HEK293 (cell line): ENCODE measurements around the gene QRICH2.

Experiments
- CTCF ChIA-PET: fragments of 350-600 bp; formaldehyde crosslinking; extraction: SDS; loops from one replicate; lab custom pipeline; 2021; ENCODE audit warnings: antibody characterized with exemption; lab: Yijun Ruan, JAX
- POLR2A ChIA-PET: fragments of 300-600 bp; formaldehyde crosslinking; extraction: SDS; loops from one replicate; lab custom pipeline; 2020; ENCODE audit warnings: antibody characterized with exemption, inconsistent platforms; lab: Yijun Ruan, JAX
- H3K27ac ChIP-seq: fragments of 200-500 bp; sonication (Bioruptor generic); 2 replicates; pipeline ENCODE4 v1.5.1; 2014; ENCODE audit warnings: low read depth, low read length, control low read depth, inconsistent platforms; ENCODE audit errors: extremely low read depth
- H3K36me3 ChIP-seq, 2 experiments: fragments of 200-500 bp in 1 of 2; sonication (Bioruptor generic) in 1 of 2; 1 replicate in 1 of 2; 2 replicates in 1 of 2; pipeline ENCODE4 v1.5.1; 2014 to 2017; ENCODE audit warnings: inconsistent platforms in 2 of 2, low read length in 2 of 2; ENCODE audit not compliant: control insufficient read depth in 2 of 2, insufficient read depth in 1 of 2
- H3K4me1 ChIP-seq: fragments of 200-500 bp; sonication (Bioruptor generic); 2 replicates; pipeline ENCODE4 v1.5.1; 2014; ENCODE audit warnings: mild to moderate bottlenecking, low read length, inconsistent platforms; ENCODE audit not compliant: control insufficient read depth, insufficient read depth
- H3K4me3 ChIP-seq: 2 replicates; pipeline ENCODE4 v1.5.1; 2011; ENCODE audit warnings: low read depth, mild to moderate bottlenecking, control low read depth, low read length, moderate library complexity
- H3K9me3 ChIP-seq: fragments of 200-500 bp; sonication (Bioruptor generic); 2 replicates; pipeline ENCODE4 v1.5.1; 2014; ENCODE audit warnings: low read depth, low read length, inconsistent platforms; ENCODE audit not compliant: control insufficient read depth, insufficient read depth
- GLIS1 ChIP-seq: fragments of 450-650 bp; formaldehyde crosslinking; IDR thresholded peaks from 2 replicates; pipeline ENCODE4 v1.5.1; 2016; ENCODE audit warnings: missing biosample characterization, missing genetic modification characterization
- KLF10 ChIP-seq: fragments of 450-650 bp; IDR thresholded peaks from 2 replicates; pipeline ENCODE4 v1.5.1; 2018; ENCODE audit warnings: missing biosample characterization, mild to moderate bottlenecking, missing genetic modification characterization
- REPIN1 ChIP-seq: fragments of 450-650 bp; formaldehyde crosslinking; IDR thresholded peaks from 2 replicates; pipeline ENCODE4 v1.5.1; 2017; ENCODE audit warnings: missing biosample characterization, missing genetic modification characterization, low read depth
- SETDB1 ChIP-seq: IDR thresholded peaks from one replicate; pipeline ENCODE4 v1.6.1; 2017; ENCODE audit warnings: mild to moderate bottlenecking, low read length, moderate library complexity, mixed read lengths; ENCODE audit not compliant: insufficient read length
- ZBTB26 ChIP-seq: fragments of 450-650 bp; formaldehyde crosslinking; optimal IDR thresholded peaks from 2 replicates; pipeline ENCODE3; 2016; ENCODE audit warnings: missing biosample characterization, mild to moderate bottlenecking, missing genetic modification characterization
- ZBTB7A ChIP-seq: fragments of 450-650 bp; formaldehyde crosslinking; IDR thresholded peaks from 2 replicates; pipeline ENCODE4 v1.5.1; 2016; ENCODE audit warnings: low read depth, missing biosample characterization, missing genetic modification characterization
- ZFP41 ChIP-seq: fragments of 450-650 bp; formaldehyde crosslinking; IDR thresholded peaks from 2 replicates; pipeline ENCODE4 v1.5.1; 2016; ENCODE audit warnings: missing biosample characterization, missing genetic modification characterization, borderline replicate concordance
- ZNF292 ChIP-seq: fragments of 450-650 bp; formaldehyde crosslinking; IDR thresholded peaks from 2 replicates; pipeline ENCODE4 v1.5.1; 2016; ENCODE audit warnings: low read depth, missing biosample characterization, missing genetic modification characterization, borderline replicate concordance
- ZNF335 ChIP-seq: fragments of 450-650 bp; formaldehyde crosslinking; conservative IDR thresholded peaks from 2 replicates; pipeline ENCODE4 v1.5.1; 2016; ENCODE audit warnings: missing biosample characterization, missing genetic modification characterization
- ZNF391 ChIP-seq: fragments of 450-650 bp; formaldehyde crosslinking; IDR thresholded peaks from 2 replicates; pipeline ENCODE4 v1.5.1; 2016; ENCODE audit warnings: low read depth, missing biosample characterization, missing genetic modification characterization, borderline replicate concordance
- ZNF510 ChIP-seq: fragments of 450-650 bp; formaldehyde crosslinking; IDR thresholded peaks from 2 replicates; pipeline ENCODE4 v1.5.1; 2018; ENCODE audit warnings: mild to moderate bottlenecking, missing genetic modification characterization, missing biosample characterization; ENCODE audit not compliant: insufficient replicate concordance
- ZNF571 ChIP-seq: fragments of 450-650 bp; formaldehyde crosslinking; IDR thresholded peaks from 2 replicates; pipeline ENCODE4 v1.5.0; 2017; ENCODE audit warnings: missing biosample characterization, missing genetic modification characterization
- ZNF580 ChIP-seq: fragments of 450-650 bp; formaldehyde crosslinking; IDR thresholded peaks from 2 replicates; pipeline ENCODE4 v1.5.1; 2016; ENCODE audit warnings: missing biosample characterization, missing genetic modification characterization
- ZNF585B ChIP-seq: fragments of 450-650 bp; formaldehyde crosslinking; IDR thresholded peaks from 2 replicates; pipeline ENCODE4 v1.5.1; 2016; ENCODE audit warnings: missing biosample characterization, missing genetic modification characterization
- ZNF596 ChIP-seq: fragments of 450-650 bp; IDR thresholded peaks from 2 replicates; pipeline ENCODE4 v1.5.0; 2018; ENCODE audit warnings: missing biosample characterization, mild to moderate bottlenecking, missing genetic modification characterization, moderate library complexity
- ZNF791 ChIP-seq: fragments of 450-650 bp; formaldehyde crosslinking; IDR thresholded peaks from 2 replicates; pipeline ENCODE4 v1.5.1; 2016; ENCODE audit warnings: missing biosample characterization, missing genetic modification characterization
- ZSCAN30 ChIP-seq: fragments of 450-650 bp; IDR thresholded peaks from 2 replicates; pipeline ENCODE4 v1.5.1; 2018; ENCODE audit warnings: missing biosample characterization, mild to moderate bottlenecking, missing genetic modification characterization, moderate library complexity
- TF ChIP-seq, protein P1 (sequence below): fragments of 450-650 bp; IDR thresholded peaks from 2 replicates; pipeline ENCODE4 v1.5.1; 2018; ENCODE audit warnings: missing biosample characterization, mild to moderate bottlenecking, missing genetic modification characterization
- TF ChIP-seq, protein P2 (sequence below): fragments of 450-650 bp; formaldehyde crosslinking; IDR thresholded peaks from 2 replicates; pipeline ENCODE4 v1.5.1; 2016; ENCODE audit warnings: missing biosample characterization, missing genetic modification characterization
- TF ChIP-seq, protein P3 (sequence below): fragments of 450-650 bp; formaldehyde crosslinking; IDR thresholded peaks from 2 replicates; pipeline ENCODE4; 2016; ENCODE audit warnings: missing biosample characterization, missing genetic modification characterization
- TF ChIP-seq, protein P4 (sequence below): fragments of 450-650 bp; formaldehyde crosslinking; IDR thresholded peaks from 2 replicates; pipeline ENCODE4 v1.5.1; 2016; ENCODE audit warnings: missing biosample characterization, missing genetic modification characterization

Gene QRICH2

GRCh38 chr17:76265624-76266243, 42.3 kb downstream of the QRICH2 start (continued):
- no peak for TF ChIP-seq ZNF580 (tag by site-specific recombination)
- TF ChIP-seq KLF10 (tag by site-specific recombination), result no peak
- TF ChIP-seq ZFP41 (tag by site-specific recombination), result no peak
- TF ChIP-seq ZNF391 (tag by site-specific recombination), result no peak
- TF ChIP-seq ZNF335 (tag by site-specific recombination), result peak; percentile 48; the same call in 1 of the 2 replicates
- no peak for TF ChIP-seq ZBTB7A (tag by site-specific recombination)
- TF ChIP-seq ZNF292 (tag by site-specific recombination), result no peak
- TF ChIP-seq REPIN1 (tag by site-specific recombination), result no peak
- TF ChIP-seq, protein P1, sequence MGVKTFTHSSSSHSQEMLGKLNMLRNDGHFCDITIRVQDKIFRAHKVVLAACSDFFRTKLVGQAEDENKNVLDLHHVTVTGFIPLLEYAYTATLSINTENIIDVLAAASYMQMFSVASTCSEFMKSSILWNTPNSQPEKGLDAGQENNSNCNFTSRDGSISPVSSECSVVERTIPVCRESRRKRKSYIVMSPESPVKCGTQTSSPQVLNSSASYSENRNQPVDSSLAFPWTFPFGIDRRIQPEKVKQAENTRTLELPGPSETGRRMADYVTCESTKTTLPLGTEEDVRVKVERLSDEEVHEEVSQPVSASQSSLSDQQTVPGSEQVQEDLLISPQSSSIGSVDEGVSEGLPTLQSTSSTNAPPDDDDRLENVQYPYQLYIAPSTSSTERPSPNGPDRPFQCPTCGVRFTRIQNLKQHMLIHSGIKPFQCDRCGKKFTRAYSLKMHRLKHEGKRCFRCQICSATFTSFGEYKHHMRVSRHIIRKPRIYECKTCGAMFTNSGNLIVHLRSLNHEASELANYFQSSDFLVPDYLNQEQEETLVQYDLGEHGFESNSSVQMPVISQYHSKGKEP (tag by site-specific recombination), result no peak
- TF ChIP-seq SETDB1, result no peak
- TF ChIP-seq, protein P2, sequence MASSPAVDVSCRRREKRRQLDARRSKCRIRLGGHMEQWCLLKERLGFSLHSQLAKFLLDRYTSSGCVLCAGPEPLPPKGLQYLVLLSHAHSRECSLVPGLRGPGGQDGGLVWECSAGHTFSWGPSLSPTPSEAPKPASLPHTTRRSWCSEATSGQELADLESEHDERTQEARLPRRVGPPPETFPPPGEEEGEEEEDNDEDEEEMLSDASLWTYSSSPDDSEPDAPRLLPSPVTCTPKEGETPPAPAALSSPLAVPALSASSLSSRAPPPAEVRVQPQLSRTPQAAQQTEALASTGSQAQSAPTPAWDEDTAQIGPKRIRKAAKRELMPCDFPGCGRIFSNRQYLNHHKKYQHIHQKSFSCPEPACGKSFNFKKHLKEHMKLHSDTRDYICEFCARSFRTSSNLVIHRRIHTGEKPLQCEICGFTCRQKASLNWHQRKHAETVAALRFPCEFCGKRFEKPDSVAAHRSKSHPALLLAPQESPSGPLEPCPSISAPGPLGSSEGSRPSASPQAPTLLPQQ (tag by site-specific recombination), result peak; percentile 46; the same call in 1 of the 2 replicates
- no peak for TF ChIP-seq ZNF571 (tag by site-specific recombination)
- no peak for TF ChIP-seq ZNF510 (tag by site-specific recombination)
- TF ChIP-seq GLIS1 (tag by site-specific recombination), result 0 out of 2 replicates have a peak, but pooled peaks have one; percentile 5

- peak within 1 kb of the TSS; percentile 81 for H3K27ac ChIP-seq
- ChIA-PET CTCF (interaction anchor here (0.6 to 6.4 kb wide), 8 partner anchors 9 to 258 kb away, joined by 3 to 47 read pairs (median 4); no protein-coding TSS in a partner anchor), POLR2A (interaction anchor here (0.6 to 1.7 kb wide), 27 partner anchors 9 to 409 kb away, joined by 3 to 17 read pairs (median 5); partner anchors contain the start of genes FBF1, PRPSAP1, RNF157 and WBP2)
- H3K36me3 ChIP-seq, result peaks cover 5 to 17% of the 10 kb centered on the region in 2 experiments; a peak in 2 of 3 replicates
- peak within 1 kb of the TSS; percentile 89 for H3K4me3 ChIP-seq
- no peaks in the 10 kb centered on the region for H3K9me3 ChIP-seq
- H3K4me1 ChIP-seq, result no peaks in the 10 kb centered on the region; the same call in 1 of the 2 replicates
- TF ChIP-seq ZNF791 (tag by site-specific recombination) (no peak), ZNF585B (no peak), ZSCAN30 (0 out of 2 replicates have a peak, but pooled peaks have one; percentile 20), ZBTB26 (tag by site-specific recombination) (no peak), ZNF596 (tag by site-specific recombination) (no peak)
- TF ChIP-seq, protein P2 (tag by site-specific recombination), result peak; percentile 98
- TF ChIP-seq, protein P3, sequence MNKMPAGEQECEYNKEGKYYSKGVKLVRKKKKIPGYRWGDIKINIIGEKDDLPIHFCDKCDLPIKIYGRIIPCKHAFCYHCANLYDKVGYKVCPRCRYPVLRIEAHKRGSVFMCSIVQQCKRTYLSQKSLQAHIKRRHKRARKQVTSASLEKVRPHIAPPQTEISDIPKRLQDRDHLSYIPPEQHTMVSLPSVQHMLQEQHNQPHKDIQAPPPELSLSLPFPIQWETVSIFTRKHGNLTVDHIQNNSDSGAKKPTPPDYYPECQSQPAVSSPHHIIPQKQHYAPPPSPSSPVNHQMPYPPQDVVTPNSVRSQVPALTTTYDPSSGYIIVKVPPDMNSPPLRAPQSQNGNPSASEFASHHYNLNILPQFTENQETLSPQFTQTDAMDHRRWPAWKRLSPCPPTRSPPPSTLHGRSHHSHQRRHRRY (tag by site-specific recombination), result no peak
- TF ChIP-seq, protein P4, sequence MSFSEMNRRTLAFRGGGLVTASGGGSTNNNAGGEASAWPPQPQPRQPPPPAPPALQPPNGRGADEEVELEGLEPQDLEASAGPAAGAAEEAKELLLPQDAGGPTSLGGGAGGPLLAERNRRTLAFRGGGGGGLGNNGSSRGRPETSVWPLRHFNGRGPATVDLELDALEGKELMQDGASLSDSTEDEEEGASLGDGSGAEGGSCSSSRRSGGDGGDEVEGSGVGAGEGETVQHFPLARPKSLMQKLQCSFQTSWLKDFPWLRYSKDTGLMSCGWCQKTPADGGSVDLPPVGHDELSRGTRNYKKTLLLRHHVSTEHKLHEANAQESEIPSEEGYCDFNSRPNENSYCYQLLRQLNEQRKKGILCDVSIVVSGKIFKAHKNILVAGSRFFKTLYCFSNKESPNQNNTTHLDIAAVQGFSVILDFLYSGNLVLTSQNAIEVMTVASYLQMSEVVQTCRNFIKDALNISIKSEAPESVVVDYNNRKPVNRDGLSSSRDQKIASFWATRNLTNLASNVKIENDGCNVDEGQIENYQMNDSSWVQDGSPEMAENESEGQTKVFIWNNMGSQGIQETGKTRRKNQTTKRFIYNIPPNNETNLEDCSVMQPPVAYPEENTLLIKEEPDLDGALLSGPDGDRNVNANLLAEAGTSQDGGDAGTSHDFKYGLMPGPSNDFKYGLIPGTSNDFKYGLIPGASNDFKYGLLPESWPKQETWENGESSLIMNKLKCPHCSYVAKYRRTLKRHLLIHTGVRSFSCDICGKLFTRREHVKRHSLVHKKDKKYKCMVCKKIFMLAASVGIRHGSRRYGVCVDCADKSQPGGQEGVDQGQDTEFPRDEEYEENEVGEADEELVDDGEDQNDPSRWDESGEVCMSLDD, result no peak
Measured at GRCh38 chr17:76264755-76265623, 43.1 kb downstream of the QRICH2 start, which contains the start of gene UBALD2. Gene UBALD2 (plus strand): TSS chr17:76265348. CDS start chr17:76265506, 158 bp downstream.
